ENCODE results near the gene NDFIP1. TPM values are rescaled to one million over a fixed set of nuclear protein-coding genes. Genes with fewer than 3 reads are reported as not detected.

NDFIP1 gene
- total and polyA plus RNA-seq, 2 of the 8 experiments (the other 6 are each of a cell fraction or from before 2014, with no cell fraction given): 8.8 to 27.1 TPM

DNA sequence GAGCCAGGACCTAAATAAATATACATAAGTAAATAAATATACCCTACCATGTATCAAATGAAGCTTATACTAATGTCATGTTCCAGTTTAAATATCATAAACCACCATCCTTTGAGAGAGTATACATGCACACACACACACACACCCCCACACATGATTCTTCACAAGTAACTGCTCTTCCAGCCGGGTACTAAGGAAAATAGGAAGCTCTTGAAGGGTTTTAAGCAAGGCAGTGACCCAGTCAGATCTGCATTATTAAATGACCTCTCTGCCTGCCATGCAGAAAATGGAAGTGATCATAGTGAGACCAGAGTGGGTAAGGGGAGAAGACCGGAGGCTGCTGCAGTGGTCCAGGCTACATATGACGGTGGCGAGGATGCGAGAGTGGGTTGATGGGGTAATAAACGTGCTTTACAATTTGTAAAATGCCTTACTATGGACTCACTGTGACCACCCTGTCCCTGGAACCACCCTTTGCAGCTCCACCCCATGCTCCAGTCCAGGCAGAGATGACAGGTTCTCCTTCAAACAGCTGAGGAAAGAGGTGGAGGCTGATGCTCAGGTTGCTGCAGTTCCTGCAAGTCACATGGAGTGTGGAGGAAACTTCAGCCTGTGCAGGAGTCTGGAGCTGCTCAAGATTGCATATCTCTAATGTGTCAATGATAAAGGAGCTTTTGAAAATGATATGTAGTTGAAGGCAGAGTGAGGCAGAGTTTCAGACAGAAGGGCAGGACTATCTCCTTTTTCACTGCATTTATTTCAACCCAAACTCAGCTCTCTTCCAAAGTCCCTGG, 38.8 kb upstream of the NDFIP1 start (continued):
- TF ChIP-seq, protein P1, sequence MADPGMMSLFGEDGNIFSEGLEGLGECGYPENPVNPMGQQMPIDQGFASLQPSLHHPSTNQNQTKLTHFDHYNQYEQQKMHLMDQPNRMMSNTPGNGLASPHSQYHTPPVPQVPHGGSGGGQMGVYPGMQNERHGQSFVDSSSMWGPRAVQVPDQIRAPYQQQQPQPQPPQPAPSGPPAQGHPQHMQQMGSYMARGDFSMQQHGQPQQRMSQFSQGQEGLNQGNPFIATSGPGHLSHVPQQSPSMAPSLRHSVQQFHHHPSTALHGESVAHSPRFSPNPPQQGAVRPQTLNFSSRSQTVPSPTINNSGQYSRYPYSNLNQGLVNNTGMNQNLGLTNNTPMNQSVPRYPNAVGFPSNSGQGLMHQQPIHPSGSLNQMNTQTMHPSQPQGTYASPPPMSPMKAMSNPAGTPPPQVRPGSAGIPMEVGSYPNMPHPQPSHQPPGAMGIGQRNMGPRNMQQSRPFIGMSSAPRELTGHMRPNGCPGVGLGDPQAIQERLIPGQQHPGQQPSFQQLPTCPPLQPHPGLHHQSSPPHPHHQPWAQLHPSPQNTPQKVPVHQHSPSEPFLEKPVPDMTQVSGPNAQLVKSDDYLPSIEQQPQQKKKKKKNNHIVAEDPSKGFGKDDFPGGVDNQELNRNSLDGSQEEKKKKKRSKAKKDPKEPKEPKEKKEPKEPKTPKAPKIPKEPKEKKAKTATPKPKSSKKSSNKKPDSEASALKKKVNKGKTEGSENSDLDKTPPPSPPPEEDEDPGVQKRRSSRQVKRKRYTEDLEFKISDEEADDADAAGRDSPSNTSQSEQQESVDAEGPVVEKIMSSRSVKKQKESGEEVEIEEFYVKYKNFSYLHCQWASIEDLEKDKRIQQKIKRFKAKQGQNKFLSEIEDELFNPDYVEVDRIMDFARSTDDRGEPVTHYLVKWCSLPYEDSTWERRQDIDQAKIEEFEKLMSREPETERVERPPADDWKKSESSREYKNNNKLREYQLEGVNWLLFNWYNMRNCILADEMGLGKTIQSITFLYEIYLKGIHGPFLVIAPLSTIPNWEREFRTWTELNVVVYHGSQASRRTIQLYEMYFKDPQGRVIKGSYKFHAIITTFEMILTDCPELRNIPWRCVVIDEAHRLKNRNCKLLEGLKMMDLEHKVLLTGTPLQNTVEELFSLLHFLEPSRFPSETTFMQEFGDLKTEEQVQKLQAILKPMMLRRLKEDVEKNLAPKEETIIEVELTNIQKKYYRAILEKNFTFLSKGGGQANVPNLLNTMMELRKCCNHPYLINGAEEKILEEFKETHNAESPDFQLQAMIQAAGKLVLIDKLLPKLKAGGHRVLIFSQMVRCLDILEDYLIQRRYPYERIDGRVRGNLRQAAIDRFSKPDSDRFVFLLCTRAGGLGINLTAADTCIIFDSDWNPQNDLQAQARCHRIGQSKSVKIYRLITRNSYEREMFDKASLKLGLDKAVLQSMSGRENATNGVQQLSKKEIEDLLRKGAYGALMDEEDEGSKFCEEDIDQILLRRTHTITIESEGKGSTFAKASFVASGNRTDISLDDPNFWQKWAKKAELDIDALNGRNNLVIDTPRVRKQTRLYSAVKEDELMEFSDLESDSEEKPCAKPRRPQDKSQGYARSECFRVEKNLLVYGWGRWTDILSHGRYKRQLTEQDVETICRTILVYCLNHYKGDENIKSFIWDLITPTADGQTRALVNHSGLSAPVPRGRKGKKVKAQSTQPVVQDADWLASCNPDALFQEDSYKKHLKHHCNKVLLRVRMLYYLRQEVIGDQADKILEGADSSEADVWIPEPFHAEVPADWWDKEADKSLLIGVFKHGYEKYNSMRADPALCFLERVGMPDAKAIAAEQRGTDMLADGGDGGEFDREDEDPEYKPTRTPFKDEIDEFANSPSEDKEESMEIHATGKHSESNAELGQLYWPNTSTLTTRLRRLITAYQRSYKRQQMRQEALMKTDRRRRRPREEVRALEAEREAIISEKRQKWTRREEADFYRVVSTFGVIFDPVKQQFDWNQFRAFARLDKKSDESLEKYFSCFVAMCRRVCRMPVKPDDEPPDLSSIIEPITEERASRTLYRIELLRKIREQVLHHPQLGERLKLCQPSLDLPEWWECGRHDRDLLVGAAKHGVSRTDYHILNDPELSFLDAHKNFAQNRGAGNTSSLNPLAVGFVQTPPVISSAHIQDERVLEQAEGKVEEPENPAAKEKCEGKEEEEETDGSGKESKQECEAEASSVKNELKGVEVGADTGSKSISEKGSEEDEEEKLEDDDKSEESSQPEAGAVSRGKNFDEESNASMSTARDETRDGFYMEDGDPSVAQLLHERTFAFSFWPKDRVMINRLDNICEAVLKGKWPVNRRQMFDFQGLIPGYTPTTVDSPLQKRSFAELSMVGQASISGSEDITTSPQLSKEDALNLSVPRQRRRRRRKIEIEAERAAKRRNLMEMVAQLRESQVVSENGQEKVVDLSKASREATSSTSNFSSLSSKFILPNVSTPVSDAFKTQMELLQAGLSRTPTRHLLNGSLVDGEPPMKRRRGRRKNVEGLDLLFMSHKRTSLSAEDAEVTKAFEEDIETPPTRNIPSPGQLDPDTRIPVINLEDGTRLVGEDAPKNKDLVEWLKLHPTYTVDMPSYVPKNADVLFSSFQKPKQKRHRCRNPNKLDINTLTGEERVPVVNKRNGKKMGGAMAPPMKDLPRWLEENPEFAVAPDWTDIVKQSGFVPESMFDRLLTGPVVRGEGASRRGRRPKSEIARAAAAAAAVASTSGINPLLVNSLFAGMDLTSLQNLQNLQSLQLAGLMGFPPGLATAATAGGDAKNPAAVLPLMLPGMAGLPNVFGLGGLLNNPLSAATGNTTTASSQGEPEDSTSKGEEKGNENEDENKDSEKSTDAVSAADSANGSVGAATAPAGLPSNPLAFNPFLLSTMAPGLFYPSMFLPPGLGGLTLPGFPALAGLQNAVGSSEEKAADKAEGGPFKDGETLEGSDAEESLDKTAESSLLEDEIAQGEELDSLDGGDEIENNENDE (IDR thresholded peaks at IDR 0.05; ENCODE audit: insufficient replicate concordance, low read length): no peak
- TF ChIP-seq TEAD4 (IDR thresholded peaks at IDR 0.05; ENCODE audit: low read depth, low read length): no peak
- TF ChIP-seq JUND (IDR thresholded peaks at IDR 0.05; ENCODE audit: low read length): no peak
- no peak for TF ChIP-seq FOSL1 (IDR thresholded peaks at IDR 0.05; ENCODE audit: insufficient read depth, low read depth, low read length)
- TF ChIP-seq ZNF274 (IDR thresholded peaks at IDR 0.05; ENCODE audit: borderline replicate concordance, extremely low read depth, low read length): no peak
- no peak for TF ChIP-seq HDAC6 (IDR thresholded peaks at IDR 0.05; ENCODE audit: low read depth, low read length)
- no peak for TF ChIP-seq MAFK (IDR thresholded peaks at IDR 0.05; ENCODE audit: low read depth, low read length)
- TF ChIP-seq, protein P2, sequence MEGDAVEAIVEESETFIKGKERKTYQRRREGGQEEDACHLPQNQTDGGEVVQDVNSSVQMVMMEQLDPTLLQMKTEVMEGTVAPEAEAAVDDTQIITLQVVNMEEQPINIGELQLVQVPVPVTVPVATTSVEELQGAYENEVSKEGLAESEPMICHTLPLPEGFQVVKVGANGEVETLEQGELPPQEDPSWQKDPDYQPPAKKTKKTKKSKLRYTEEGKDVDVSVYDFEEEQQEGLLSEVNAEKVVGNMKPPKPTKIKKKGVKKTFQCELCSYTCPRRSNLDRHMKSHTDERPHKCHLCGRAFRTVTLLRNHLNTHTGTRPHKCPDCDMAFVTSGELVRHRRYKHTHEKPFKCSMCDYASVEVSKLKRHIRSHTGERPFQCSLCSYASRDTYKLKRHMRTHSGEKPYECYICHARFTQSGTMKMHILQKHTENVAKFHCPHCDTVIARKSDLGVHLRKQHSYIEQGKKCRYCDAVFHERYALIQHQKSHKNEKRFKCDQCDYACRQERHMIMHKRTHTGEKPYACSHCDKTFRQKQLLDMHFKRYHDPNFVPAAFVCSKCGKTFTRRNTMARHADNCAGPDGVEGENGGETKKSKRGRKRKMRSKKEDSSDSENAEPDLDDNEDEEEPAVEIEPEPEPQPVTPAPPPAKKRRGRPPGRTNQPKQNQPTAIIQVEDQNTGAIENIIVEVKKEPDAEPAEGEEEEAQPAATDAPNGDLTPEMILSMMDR (IDR thresholded peaks at IDR 0.05; ENCODE audit: control extremely low read depth in 1 of 3, insufficient read depth in 1 of 3, low read depth in 1 of 3, low read length in 3 of 3): no peak
